GM19351 (cell line): ENCODE results near the gene FAM219B.

ENCODE experiments used
- ATAC-seq: cut with Tn5 transposase; IDR thresholded peaks from one replicate; pipeline ENCODE4 v1.9.1; 2021; ENCODE audit warnings: mild to moderate bottlenecking, moderate library complexity; ENCODE audit not compliant: unreplicated experiment

The FAM219B gene

GRCh38 chr15:74851960-74852359 lies 54.7 kb downstream of the FAM219B start:
- ATAC-seq = no peak

- no peak for ATAC-seq
Observed at GRCh38 chr15:74850393-74850792, 56.3 kb downstream of the FAM219B start.
